ENCODE measurements around the gene TEX35.

The TEX35 gene

DNA sequence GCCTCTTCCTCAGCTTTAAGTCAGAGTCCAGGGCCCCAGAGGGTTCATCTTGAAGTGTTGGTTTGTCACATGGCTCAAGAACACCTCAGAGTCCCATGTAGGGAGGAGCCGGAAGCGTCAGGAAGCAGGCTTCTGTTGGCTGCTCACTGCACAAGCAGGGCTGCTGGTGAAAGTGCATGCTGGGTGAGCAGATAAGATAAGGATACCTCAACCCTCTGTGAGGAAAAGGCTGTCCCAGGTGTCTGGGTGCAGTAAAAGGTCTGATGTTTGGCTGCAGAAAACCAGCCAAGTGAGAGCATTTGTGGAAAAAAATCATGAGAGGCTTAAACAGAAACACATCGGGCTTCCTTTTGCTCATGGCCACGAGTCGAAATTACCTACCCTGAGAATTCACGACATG, 6.2 kb upstream of the TEX35 start:
- POLR2A ChIA-PET (ENCODE audit: low non-redundant PET): no interaction called here
- TF ChIP-seq, protein P1, sequence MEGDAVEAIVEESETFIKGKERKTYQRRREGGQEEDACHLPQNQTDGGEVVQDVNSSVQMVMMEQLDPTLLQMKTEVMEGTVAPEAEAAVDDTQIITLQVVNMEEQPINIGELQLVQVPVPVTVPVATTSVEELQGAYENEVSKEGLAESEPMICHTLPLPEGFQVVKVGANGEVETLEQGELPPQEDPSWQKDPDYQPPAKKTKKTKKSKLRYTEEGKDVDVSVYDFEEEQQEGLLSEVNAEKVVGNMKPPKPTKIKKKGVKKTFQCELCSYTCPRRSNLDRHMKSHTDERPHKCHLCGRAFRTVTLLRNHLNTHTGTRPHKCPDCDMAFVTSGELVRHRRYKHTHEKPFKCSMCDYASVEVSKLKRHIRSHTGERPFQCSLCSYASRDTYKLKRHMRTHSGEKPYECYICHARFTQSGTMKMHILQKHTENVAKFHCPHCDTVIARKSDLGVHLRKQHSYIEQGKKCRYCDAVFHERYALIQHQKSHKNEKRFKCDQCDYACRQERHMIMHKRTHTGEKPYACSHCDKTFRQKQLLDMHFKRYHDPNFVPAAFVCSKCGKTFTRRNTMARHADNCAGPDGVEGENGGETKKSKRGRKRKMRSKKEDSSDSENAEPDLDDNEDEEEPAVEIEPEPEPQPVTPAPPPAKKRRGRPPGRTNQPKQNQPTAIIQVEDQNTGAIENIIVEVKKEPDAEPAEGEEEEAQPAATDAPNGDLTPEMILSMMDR (conservative IDR thresholded peaks at IDR 0.05; ENCODE audit: low read depth): no peak
- CTCF ChIA-PET: no interaction called here
- no peak overlapping the region for H3K27ac ChIP-seq
- no peak for DNase-seq (ENCODE audit: low spot score)

DNA sequence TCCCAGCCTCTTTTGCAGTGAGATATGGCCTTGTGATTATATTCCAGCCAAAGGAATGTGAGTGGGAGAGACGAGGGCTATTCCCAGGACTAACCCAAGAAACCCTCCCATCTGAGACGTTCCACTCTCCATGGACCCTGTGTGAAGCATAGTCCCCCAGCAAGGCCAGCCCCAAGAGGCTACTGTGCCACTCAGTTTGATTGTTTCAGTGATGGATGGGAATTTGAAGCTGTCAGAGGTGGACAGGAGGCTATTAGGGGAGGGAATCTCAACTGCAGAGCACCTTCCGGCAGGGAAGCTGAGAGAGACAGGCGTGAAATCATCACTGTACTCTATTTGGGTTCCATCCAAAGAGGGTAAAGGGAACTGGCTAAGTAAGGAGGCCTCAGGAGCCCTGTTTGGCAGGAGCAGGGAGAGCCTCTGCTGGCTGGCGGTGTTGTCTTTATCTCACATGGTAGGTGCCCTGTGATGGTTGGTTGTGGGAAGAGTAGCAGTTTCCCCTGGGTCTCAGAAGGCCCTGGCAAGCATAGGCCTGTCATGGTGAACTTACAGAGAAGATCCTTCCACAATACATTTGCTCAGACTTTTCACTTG, 3.4 kb upstream of the TEX35 start:
- H3K27ac ChIP-seq: no peak overlapping the region
- ChIA-PET POLR2A (ENCODE audit: low non-redundant PET) (no interaction called here), CTCF (interaction anchor here (0.6 kb wide), 2 partner anchors 12 to 569 kb away, joined by 3 read pairs; no protein-coding TSS in a partner anchor)
- no peak for DNase-seq (ENCODE audit: low spot score)
- TF ChIP-seq, protein P1 (conservative IDR thresholded peaks at IDR 0.05; ENCODE audit: low read depth): no peak

DNA sequence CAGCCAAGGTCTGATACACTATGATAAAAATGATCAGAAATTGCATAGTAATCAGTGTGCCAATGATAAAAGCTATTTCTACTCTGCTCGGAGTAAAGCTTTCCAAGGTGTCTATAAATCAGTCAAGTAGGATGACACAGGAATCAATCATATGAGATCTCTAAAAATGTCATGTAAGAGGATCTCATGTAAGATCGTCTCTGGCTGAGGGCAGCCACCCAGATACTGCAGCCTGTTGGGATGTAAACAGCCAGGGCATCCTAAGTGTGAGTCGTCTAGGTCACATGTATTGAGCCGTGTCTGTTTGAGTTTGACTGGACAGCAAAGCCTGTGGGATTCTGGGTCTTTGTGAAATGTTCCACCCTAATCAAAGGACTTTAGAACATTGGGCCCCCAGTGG, 2.8 kb upstream of the TEX35 start:
- no peak for DNase-seq (ENCODE audit: low spot score)
- H3K27ac ChIP-seq: no peak overlapping the region
- TF ChIP-seq, protein P1 (conservative IDR thresholded peaks at IDR 0.05; ENCODE audit: low read depth): no peak
- POLR2A ChIA-PET (ENCODE audit: low non-redundant PET): no interaction called here
- CTCF ChIA-PET: no interaction called here

DNA sequence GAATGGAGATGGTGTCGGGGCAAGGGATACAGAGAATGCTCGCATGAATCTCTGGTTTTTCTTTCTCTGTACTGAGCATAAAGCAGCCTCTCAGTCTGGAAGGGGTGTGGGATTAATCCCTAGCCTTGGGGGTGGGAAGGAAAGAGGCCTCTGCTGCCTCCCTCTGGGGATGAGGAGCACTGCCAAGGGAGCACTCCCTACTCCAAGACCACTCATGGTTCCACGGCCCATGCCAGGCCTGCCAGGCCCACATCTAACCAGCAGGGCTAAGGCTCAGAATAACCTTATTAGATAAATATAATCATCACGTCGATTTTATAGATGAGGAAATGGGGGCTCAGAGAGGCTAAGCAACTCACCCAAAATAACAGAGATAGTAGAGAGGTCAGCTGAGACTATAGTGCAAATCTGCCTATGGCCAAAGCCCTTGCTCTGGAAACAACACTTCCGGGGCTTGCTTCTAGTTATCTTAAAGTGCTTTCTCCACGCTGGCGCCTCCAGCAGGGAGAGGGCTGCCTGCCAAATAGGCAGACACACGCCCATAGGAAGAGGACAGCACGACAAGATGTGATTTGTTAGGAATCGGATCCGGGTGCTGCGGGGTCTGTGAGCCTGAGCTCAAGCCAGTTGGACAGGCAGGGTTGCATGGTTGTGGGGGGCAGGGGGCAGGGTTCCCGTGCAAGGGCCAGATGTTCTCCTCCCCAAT, 522 bp downstream of the TEX35 start:
- H3K27ac ChIP-seq: no peak overlapping the region
- CTCF ChIA-PET: interaction anchor here (0.7 kb wide), 1 partner anchor 492 kb away, joined by 3 read pairs; no protein-coding TSS in a partner anchor
- TF ChIP-seq, protein P1 (conservative IDR thresholded peaks at IDR 0.05; ENCODE audit: low read depth): no peak
- POLR2A ChIA-PET (ENCODE audit: low non-redundant PET): no interaction called here
- no peak for DNase-seq (ENCODE audit: low spot score)

DNA sequence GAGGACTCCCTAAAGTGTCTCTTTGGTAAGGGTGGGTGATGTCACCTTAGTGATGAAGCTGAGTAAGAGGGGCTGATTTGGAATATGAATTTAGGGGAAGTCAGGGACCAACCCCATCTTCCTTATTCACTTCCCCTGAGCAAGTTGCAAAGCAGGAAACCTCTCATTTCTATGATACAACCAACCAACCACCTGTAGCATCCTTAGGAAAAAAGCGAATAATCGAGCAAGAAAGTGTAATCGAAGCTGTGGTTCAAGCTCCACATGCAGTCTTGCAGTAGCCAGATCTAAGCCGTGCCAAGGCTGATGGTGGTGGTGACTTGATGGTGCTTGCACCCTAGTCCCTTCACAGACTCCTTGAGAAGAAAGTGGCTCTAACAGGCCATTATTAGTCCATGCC, 3.2 kb downstream of the TEX35 start:
- H3K27ac ChIP-seq: no peak overlapping the region
- TF ChIP-seq, protein P1 (conservative IDR thresholded peaks at IDR 0.05; ENCODE audit: low read depth): no peak
- ChIA-PET POLR2A (ENCODE audit: low non-redundant PET) (no interaction called here), CTCF (interaction anchor here (0.7 kb wide), 1 partner anchor 205 kb away, joined by 5 read pairs; no protein-coding TSS in a partner anchor)
- no peak for DNase-seq (ENCODE audit: low spot score)

DNA sequence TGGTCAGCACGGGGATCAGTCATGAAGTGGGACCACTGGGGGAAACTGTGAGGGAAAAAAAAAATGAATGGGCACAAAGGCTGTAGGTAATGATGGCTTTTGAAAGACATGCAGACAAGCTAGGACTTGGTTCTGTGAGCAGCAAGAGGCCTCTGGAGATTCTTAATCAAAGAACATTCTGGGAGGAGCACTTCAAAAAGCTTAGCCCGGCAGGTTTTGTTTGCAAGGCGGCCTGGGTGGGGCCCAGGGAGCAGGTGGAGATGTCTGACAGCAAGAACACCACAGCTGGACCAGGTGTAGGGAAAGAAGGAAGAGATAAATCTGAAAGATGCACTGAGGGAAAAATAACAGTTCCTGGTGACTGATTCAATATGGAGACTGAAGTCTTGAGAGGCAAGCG, 6.0 kb downstream of the TEX35 start:
- no peak overlapping the region for H3K27ac ChIP-seq
- TF ChIP-seq, protein P1 (conservative IDR thresholded peaks at IDR 0.05; ENCODE audit: low read depth): no peak
- POLR2A ChIA-PET (ENCODE audit: low non-redundant PET): no interaction called here
- CTCF ChIA-PET: no interaction called here
- no peak for DNase-seq (ENCODE audit: low spot score)

Measured in RWPE1 (cell line).